CD4-positive, alpha-beta memory T cell (primary cell): ENCODE data around the gene SUSD5. TPM values are rescaled to one million over a fixed set of nuclear protein-coding genes. Genes with fewer than 3 reads are reported as not detected.

Experiments
- CTCF ChIA-PET: fragments of 350-600 bp; sonication (Branson Sonifier 250); formaldehyde crosslinking; loops from one replicate; lab custom pipeline; 2021; ENCODE audit warnings: inconsistent platforms; ENCODE audit not compliant: partially characterized antibody; lab: Charles Lee
- POLR2A ChIA-PET: fragments of 350-600 bp; sonication (Branson Sonifier 250); formaldehyde crosslinking; loops from one replicate; lab custom pipeline; 2021; ENCODE audit not compliant: partially characterized antibody; lab: Charles Lee
- DNase-seq, 5 donors: peaks; one replicate each; pipeline versions ENCODE4 v3.0.0 to v3.0.0-alpha.2; 2020 to 2022; ENCODE audit warnings: mixed read lengths in 1 of 5
- H3K27ac ChIP-seq: one replicate; pipeline ENCODE4 v1.7.0; 2013; ENCODE audit warnings: low read depth, low read length
- H3K27me3 ChIP-seq: 2 replicates; pipeline ENCODE4 v1.7.0; 2013; ENCODE audit warnings: mild to moderate bottlenecking, low read length, moderate library complexity; ENCODE audit not compliant: insufficient read depth
- H3K36me3 ChIP-seq: 2 replicates; pipeline ENCODE4 v1.7.0; 2013; ENCODE audit warnings: mild to moderate bottlenecking, low read length, moderate library complexity; ENCODE audit not compliant: insufficient read depth
- H3K4me1 ChIP-seq: 2 replicates; pipeline ENCODE4 v1.7.0; 2013; ENCODE audit warnings: mild to moderate bottlenecking, low read length, moderate library complexity; ENCODE audit not compliant: insufficient read depth
- H3K4me3 ChIP-seq, 2 donors: one replicate each; pipeline ENCODE4 v1.7.0; 2013; ENCODE audit warnings: low read length in 2 of 2, mild to moderate bottlenecking in 1 of 2
- H3K9me3 ChIP-seq, 2 donors: one replicate each; pipeline ENCODE4 v1.7.0; 2013; ENCODE audit warnings: low read length in 2 of 2, control low read depth in 1 of 2; ENCODE audit not compliant: control insufficient read depth in 1 of 2
- H3K27ac Mint-ChIP-seq, 7 donors: one replicate each; pipeline ENCODE4 v1.8.0; 2020 to 2021; ENCODE audit warnings: mixed read lengths in 7 of 7, mild to moderate bottlenecking in 6 of 7, inconsistent platforms in 3 of 7, moderate library complexity in 3 of 7
- H3K27me3 Mint-ChIP-seq, 2 donors: one replicate each; pipeline ENCODE4 v1.8.0; 2020 to 2021; ENCODE audit warnings: mixed read lengths in 2 of 2
- H3K36me3 Mint-ChIP-seq, 2 donors: one replicate each; pipeline ENCODE4 v1.8.0; 2020 to 2021; ENCODE audit warnings: mixed read lengths in 2 of 2, inconsistent platforms in 1 of 2, mild to moderate bottlenecking in 1 of 2
- H3K4me1 Mint-ChIP-seq, 4 donors: one replicate each; pipeline ENCODE4 v1.8.0; 2020 to 2021; ENCODE audit warnings: mixed read lengths in 4 of 4, mild to moderate bottlenecking in 1 of 4
- H3K4me3 Mint-ChIP-seq, 8 donors: one replicate each; pipeline ENCODE4 v1.8.0; 2020 to 2021; ENCODE audit warnings: mixed read lengths in 8 of 8, mild to moderate bottlenecking in 7 of 8, moderate library complexity in 6 of 8, inconsistent platforms in 3 of 8
- H3K9me3 Mint-ChIP-seq, 8 donors: one replicate each; pipeline ENCODE4 v1.8.0; 2020 to 2021; ENCODE audit warnings: mixed read lengths in 8 of 8, mild to moderate bottlenecking in 5 of 8, inconsistent platforms in 3 of 8, moderate library complexity in 1 of 8
- intact Hi-C: fragments of 100-400 bp; cut with micrococcal nuclease; formaldehyde crosslinking; loops from one replicate; pipeline ENCODE4 v1.15.1; 2023
- polyA plus RNA-seq, 2 donors: library from polyadenylated mRNA; unstranded; fragments of 300-500 nt; fragmentation: Illumina TruSeq; gene quantifications; one replicate each; pipeline ENCODE4 v1.2.3, GENCODE V29; 2021
- total RNA-seq, 2 experiments: library from RNA; stranded (reverse); gene quantifications; one replicate each; pipeline ENCODE4 v1.2.3, GENCODE V29; 2021

SUSD5 gene
- total and polyA plus RNA-seq, 4 experiments from 2014 or later: 0.21 TPM; not detected in 3

DNA sequence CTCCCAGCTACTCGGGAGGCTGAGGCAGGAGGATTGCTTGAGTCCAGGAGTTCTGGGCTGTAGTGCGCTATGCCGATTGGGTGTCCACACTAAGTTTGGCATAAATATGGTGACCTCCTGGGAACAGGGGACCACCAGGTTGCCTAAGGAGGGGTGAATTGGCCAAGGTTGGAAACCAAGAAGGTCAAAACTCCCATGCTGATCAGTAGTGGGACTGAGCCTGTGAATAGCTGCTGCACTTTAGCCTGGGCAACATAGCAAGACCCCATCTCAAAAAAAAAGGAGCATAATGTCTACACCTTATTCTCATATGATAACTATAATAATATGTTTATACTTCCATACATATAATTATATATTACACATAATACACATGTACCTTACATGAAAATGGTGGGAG, 115.6 kb downstream of the SUSD5 start:
- POLR2A ChIA-PET: interaction anchor here (1.1 kb wide), 1 partner anchor 14 kb away, joined by 3 read pairs; no protein-coding TSS in a partner anchor
- Histone ChIP-seq H3K4me3 (no peak overlapping the region), H3K27me3 (no peaks in the 10 kb centered on the region), H3K27ac (no peak overlapping the region), H3K4me1 (no peaks in the 10 kb centered on the region), H3K36me3 (no peaks in the 10 kb centered on the region), H3K9me3 (no peaks in the 10 kb centered on the region)
- H3K27ac Mint-ChIP-seq: no peak overlapping the region
- DNase-seq: no peak
- CTCF ChIA-PET: no interaction called here
- H3K4me1 Mint-ChIP-seq: peaks cover 0 to 2% (median 0%) of the 10 kb centered on the region in 4 donors
- H3K9me3 Mint-ChIP-seq: no peaks in the 10 kb centered on the region
- H3K36me3 Mint-ChIP-seq: no peaks in the 10 kb centered on the region
- H3K27me3 Mint-ChIP-seq: peaks cover 0 to 4% of the 10 kb centered on the region in 2 donors
- intact Hi-C loops: no loop called here
- no peak overlapping the region for H3K4me3 Mint-ChIP-seq

DNA sequence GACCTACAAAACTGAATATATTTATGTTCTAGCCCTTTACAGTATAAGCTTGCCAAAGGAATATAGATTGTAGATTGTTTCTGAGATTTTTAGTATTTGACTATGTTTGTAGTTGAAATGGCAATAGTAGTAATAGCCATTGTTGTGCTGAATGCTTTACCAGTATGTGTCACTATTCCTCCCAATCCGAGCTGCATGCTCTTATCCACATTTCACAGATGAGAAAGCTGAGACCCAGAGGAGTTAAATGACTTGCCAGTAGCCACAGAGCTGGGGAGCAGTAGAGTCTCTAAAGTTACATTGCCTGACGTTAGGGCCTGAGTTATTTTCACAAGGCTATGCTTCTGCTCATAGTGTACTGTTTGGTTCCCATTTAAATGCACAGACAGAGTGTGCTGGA, 118.4 kb downstream of the SUSD5 start:
- no peaks in the 10 kb centered on the region for H3K9me3 Mint-ChIP-seq
- H3K27me3 Mint-ChIP-seq: no peaks in the 10 kb centered on the region
- peaks cover 0 to 14% of the 10 kb centered on the region in 2 donors for H3K36me3 Mint-ChIP-seq
- ChIA-PET POLR2A (no interaction called here), CTCF (interaction anchor here (1.0 to 2.4 kb wide), 2 partner anchors 16 to 26 kb away, joined by 3 to 12 read pairs; no protein-coding TSS in a partner anchor)
- Histone ChIP-seq H3K36me3 (no peaks in the 10 kb centered on the region), H3K4me1 (peaks cover 8% of the 10 kb centered on the region), H3K9me3 (no peaks in the 10 kb centered on the region), H3K4me3 (no peak overlapping the region), H3K27me3 (no peaks in the 10 kb centered on the region), H3K27ac (no peak overlapping the region)
- intact Hi-C loops: no loop called here
- H3K4me1 Mint-ChIP-seq: peaks cover 9 to 20% (median 13%) of the 10 kb centered on the region in 4 donors
- no peak for DNase-seq
- no peak overlapping the region for H3K4me3 Mint-ChIP-seq
- no peak overlapping the region for H3K27ac Mint-ChIP-seq

Other genes starting within 250 kb of the SUSD5 start
- gene GLB1, start 121.7 kb downstream of the SUSD5 start, total RNA-seq: 10 to 100 TPM; 45.8 to 47.0 TPM
- 10 to 100 TPM; 43.6 to 46.8 TPM for gene GLB1, start 121.7 kb downstream of the SUSD5 start, polyA plus RNA-seq
- gene TMPPE, start 121.7 kb downstream of the SUSD5 start, total RNA-seq: 10 to 100 TPM; 12.9 to 13.6 TPM
- gene TMPPE, start 121.7 kb downstream of the SUSD5 start, polyA plus RNA-seq: 1 to 10 TPM in 1 of 2 donors, under 1 TPM in 1; 0.50 to 1.9 TPM
- gene CRTAP, start 104.8 kb downstream of the SUSD5 start, total RNA-seq: 10 to 100 TPM; 75.4 to 84.4 TPM
- gene CRTAP, start 104.8 kb downstream of the SUSD5 start, polyA plus RNA-seq: 100 to 1,000 TPM in 1 of 2 donors, 10 to 100 TPM in 1; 100.0 to 109 TPM
- not detected for gene FBXL2, start 58.6 kb upstream of the SUSD5 start, total RNA-seq
- under 1 TPM in 1 of 2 donors, not detected in 1; 0.29 TPM for gene FBXL2, start 58.6 kb upstream of the SUSD5 start, polyA plus RNA-seq
- 10 to 100 TPM; 91.8 to 94.1 TPM for gene UBP1, start 221.6 kb upstream of the SUSD5 start, total RNA-seq
- gene UBP1, start 221.6 kb upstream of the SUSD5 start, polyA plus RNA-seq: 10 to 100 TPM in 1 of 2 donors, 1 to 10 TPM in 1; 7.0 to 14.5 TPM